KMS-11 (cell line): ENCODE results near the gene ELFN1.
A peak's percentile ranks its signal among the peaks of the same experiment; 100 is the strongest.

Experiments
- H2AFZ ChIP-seq: fragments of 200-600 bp; sonication (generic); 2 replicates; pipeline ENCODE4 v1.6.1; 2016; ENCODE audit warnings: antibody characterized with exemption, mixed run types, low read depth
- H3K27ac ChIP-seq: fragments of 200-600 bp; sonication (generic); 2 replicates; pipeline ENCODE4 v1.6.1; 2016; ENCODE audit warnings: mild to moderate bottlenecking, mixed run types
- H3K27me3 ChIP-seq: fragments of 200-600 bp; sonication (generic); 2 replicates; pipeline ENCODE4 v1.6.1; 2017; ENCODE audit warnings: mild to moderate bottlenecking, low read depth, mixed run types, moderate library complexity; ENCODE audit not compliant: insufficient read depth
- H3K36me3 ChIP-seq: fragments of 200-600 bp; sonication (generic); 2 replicates; pipeline ENCODE4 v1.6.1; 2017; ENCODE audit warnings: mild to moderate bottlenecking, mixed run types; ENCODE audit not compliant: insufficient read depth
- H3K4me1 ChIP-seq: fragments of 200-600 bp; sonication (generic); 2 replicates; pipeline ENCODE4 v1.6.1; 2016; ENCODE audit warnings: mild to moderate bottlenecking, low read depth, mixed run types; ENCODE audit not compliant: poor library complexity, severe bottlenecking
- H3K4me2 ChIP-seq: fragments of 200-600 bp; sonication (generic); 2 replicates; pipeline ENCODE4 v1.7.0; 2016; ENCODE audit warnings: mild to moderate bottlenecking, mixed run types
- H3K4me3 ChIP-seq: fragments of 200-600 bp; sonication (generic); IDR thresholded peaks from 2 replicates; pipeline ENCODE4 v1.6.1; 2017; ENCODE audit warnings: low read depth, low read length, mixed read lengths; ENCODE audit not compliant: insufficient read depth
- H3K79me2 ChIP-seq: fragments of 200-600 bp; sonication (generic); 2 replicates; pipeline ENCODE4 v1.6.1; 2016; ENCODE audit warnings: low read depth, mixed run types; ENCODE audit not compliant: insufficient read depth
- H3K9ac ChIP-seq: fragments of 200-600 bp; sonication (generic); 2 replicates; pipeline ENCODE4 v1.6.1; 2016; ENCODE audit warnings: mild to moderate bottlenecking, mixed run types
- H4K20me1 ChIP-seq: fragments of 200-600 bp; sonication (generic); 2 replicates; pipeline ENCODE4 v1.6.1; 2016; ENCODE audit warnings: mild to moderate bottlenecking, mixed run types; ENCODE audit not compliant: insufficient read depth
- TF ChIP-seq, protein P1 (sequence below): fragments of 200-600 bp; sonication (generic); conservative IDR thresholded peaks from 2 replicates; pipeline ENCODE4 v1.6.1; 2017; ENCODE audit warnings: low read depth, mild to moderate bottlenecking, antibody characterized with exemption, low read length, moderate library complexity, mixed read lengths

Gene ELFN1

DNA sequence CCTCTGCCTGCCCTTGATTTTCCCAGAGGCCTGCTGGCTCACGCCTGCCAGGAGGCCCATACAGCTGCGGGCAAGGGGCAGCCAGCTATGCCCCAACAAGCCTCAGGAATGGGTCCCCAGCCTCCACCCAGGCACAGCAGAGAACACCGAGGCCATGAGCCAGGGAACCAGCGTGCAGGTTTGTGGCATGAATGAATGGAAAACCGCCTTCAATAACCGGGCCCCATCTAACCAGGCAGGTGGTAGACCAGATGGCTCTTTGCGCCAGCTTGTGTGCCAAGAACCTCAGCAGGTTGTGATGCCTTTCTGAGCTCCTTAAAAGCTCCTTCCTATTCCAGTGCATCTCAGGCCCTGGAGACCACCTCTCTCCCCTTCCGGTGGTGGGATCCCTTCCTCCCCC, 50.2 kb downstream of the ELFN1 start:
- no peaks in the 10 kb centered on the region for H3K36me3 ChIP-seq

DNA sequence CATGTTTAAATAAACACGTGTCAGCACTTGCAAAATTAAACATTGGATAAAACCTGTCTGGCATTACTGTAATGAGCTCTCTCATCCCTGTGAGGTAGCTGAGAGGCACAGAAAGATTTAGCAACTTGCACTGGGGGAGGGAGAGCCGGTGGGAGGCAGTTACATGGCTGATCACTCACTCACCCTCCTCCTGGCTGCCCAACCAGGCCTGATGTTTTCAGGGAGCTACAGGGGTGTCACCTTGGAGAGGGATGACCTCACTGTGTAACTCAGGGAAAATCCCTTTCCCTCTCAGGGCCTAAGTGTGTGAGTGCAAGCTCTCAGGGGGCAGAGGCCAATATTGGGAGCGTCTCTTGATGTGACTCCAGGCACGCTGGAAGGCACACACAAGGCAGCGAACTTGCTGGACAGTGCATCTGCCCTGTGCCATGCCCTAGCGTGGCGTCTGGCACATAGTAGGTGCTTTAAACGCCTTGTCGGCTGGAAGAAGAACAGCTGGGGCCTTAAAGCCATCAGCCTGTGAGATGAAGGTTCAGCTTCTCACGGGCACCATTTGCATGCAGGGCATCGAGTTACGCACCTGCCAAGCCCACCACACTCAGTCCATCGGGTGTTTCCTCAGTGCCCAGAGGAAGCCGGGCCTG, 51.1 kb downstream of the ELFN1 start:
- H3K79me2 ChIP-seq: no peaks in the 10 kb centered on the region
- H4K20me1 ChIP-seq: no peaks in the 10 kb centered on the region
- H2AFZ ChIP-seq: no peak overlapping the region
- no peak overlapping the region for H3K4me3 ChIP-seq
- no peak overlapping the region for H3K27ac ChIP-seq
- no peaks in the 10 kb centered on the region for H3K36me3 ChIP-seq
- no peak overlapping the region for H3K9ac ChIP-seq
- TF ChIP-seq, protein P1, sequence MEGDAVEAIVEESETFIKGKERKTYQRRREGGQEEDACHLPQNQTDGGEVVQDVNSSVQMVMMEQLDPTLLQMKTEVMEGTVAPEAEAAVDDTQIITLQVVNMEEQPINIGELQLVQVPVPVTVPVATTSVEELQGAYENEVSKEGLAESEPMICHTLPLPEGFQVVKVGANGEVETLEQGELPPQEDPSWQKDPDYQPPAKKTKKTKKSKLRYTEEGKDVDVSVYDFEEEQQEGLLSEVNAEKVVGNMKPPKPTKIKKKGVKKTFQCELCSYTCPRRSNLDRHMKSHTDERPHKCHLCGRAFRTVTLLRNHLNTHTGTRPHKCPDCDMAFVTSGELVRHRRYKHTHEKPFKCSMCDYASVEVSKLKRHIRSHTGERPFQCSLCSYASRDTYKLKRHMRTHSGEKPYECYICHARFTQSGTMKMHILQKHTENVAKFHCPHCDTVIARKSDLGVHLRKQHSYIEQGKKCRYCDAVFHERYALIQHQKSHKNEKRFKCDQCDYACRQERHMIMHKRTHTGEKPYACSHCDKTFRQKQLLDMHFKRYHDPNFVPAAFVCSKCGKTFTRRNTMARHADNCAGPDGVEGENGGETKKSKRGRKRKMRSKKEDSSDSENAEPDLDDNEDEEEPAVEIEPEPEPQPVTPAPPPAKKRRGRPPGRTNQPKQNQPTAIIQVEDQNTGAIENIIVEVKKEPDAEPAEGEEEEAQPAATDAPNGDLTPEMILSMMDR: no peak
- no peak overlapping the region for H3K4me2 ChIP-seq
- peaks cover 31% of the 10 kb centered on the region for H3K27me3 ChIP-seq
- H3K4me1 ChIP-seq: peaks cover 15% of the 10 kb centered on the region

More for the DNA sequence above, 50.2 kb downstream of the ELFN1 start:
- H3K27ac ChIP-seq: no peak overlapping the region
- H3K79me2 ChIP-seq: no peaks in the 10 kb centered on the region
- H2AFZ ChIP-seq: no peak overlapping the region
- TF ChIP-seq, protein P1: no peak
- peaks cover 31% of the 10 kb centered on the region for H3K27me3 ChIP-seq
- peaks cover 8% of the 10 kb centered on the region for H3K4me1 ChIP-seq
- H3K9ac ChIP-seq: no peak overlapping the region
- no peak overlapping the region for H3K4me3 ChIP-seq
- H4K20me1 ChIP-seq: no peaks in the 10 kb centered on the region
- H3K4me2 ChIP-seq: no peak overlapping the region

DNA sequence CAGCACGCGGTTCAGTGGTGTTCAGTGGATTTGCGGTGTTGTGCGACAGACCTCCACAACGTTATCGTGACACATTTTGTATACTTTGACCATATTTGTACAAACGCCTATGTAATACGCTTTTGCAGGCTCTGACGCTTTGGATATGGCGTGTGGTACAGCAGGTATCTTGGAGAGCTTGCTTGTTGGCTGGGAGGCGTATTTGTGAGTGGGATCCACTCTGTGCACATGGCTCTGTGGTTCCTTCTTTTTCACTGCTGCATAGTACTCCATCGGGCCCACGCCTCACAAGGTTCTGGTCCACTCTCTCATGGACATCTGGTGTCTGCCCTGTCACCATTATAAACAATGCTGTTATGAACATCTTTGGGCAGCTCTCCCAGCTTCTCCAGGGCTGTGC, 53.2 kb downstream of the ELFN1 start:
- H3K27me3 ChIP-seq: peaks cover 32% of the 10 kb centered on the region
- no peak overlapping the region for H2AFZ ChIP-seq
- H3K4me3 ChIP-seq: no peak overlapping the region
- H3K4me2 ChIP-seq: no peak overlapping the region
- H3K4me1 ChIP-seq: peaks cover 15% of the 10 kb centered on the region
- no peaks in the 10 kb centered on the region for H3K79me2 ChIP-seq
- no peaks in the 10 kb centered on the region for H3K36me3 ChIP-seq
- no peak overlapping the region for H3K9ac ChIP-seq
- TF ChIP-seq, protein P1: no peak
- no peaks in the 10 kb centered on the region for H4K20me1 ChIP-seq
- no peak overlapping the region for H3K27ac ChIP-seq

DNA sequence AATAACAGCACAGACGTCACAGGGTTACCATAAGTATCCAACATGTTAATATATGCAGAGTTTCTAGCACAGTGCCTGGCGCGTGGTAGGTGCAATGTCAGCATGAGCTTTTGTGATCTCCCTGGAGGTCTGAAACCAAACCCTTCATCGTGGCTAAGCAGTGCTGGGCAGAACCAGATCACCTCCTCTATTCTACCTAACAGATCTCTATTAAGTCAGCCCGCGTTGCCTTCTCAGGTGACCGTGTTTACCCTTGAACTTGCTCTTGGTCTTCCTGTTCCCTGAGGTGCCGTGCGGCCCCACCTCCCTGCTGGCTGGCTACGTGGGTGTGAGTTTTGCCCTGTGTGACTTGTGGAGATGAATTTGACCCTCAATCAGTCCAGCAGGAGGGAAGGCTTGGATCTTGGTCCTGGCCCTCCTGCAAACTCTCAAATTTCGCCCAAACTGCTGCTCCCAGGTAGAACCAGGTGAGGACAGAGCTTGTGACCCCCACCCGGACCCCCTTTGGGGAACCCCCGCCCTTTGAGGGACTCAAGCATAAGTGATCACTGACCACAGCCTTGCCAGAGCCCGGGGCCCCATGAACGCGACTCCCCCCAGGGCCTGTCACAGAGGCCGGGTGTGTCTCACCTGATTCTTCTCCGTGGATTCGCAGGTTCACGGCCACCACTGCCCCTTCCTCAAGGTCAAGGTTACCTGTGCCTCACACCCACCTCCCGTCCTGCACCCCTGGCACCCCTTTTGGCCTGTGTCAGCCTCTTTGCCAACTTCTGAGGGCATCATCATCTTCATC, 54.2 kb downstream of the ELFN1 start:
- Histone ChIP-seq H3K4me2 (peak overlapping the region; percentile 13; the same call in 1 of the 2 replicates), H3K4me1 (peaks cover 15% of the 10 kb centered on the region), H3K4me3 (no peak overlapping the region), H3K9ac (no peak overlapping the region), H2AFZ (no peak overlapping the region), H3K27ac (no peak overlapping the region), H3K27me3 (peaks cover 42% of the 10 kb centered on the region), H3K79me2 (no peaks in the 10 kb centered on the region), H4K20me1 (no peaks in the 10 kb centered on the region), H3K36me3 (no peaks in the 10 kb centered on the region)
- TF ChIP-seq, protein P1: no peak
